ENCODE measurements around the gene BLNK. TPM values are rescaled to one million over a fixed set of nuclear protein-coding genes. Genes with fewer than 3 reads are reported as not detected.

The BLNK gene
- total and polyA plus RNA-seq, 2 of the 13 experiments (the other 11 are each of a cell fraction or from before 2014, with no cell fraction given) = not detected

- TF ChIP-seq ARID5B (CRISPR knock-in tag; IDR thresholded peaks at IDR 0.05) (0 out of 2 replicates have a peak, but pooled peaks have one; percentile 12), SMC3 (IDR thresholded peaks at IDR 0.05; ENCODE audit: low read length) (peak; percentile 59), RAD21 (CRISPR knock-in tag; IDR thresholded peaks at IDR 0.05) (peak; percentile 66; the same call in 1 of the 2 replicates), ZNF124 (CRISPR knock-in tag; IDR thresholded peaks at IDR 0.05) (no peak), GTF2F1 (IDR thresholded peaks at IDR 0.05; ENCODE audit: low read length) (no peak), STAG1 (CRISPR knock-in tag; IDR thresholded peaks at IDR 0.05) (peak; percentile 77), HMGXB4 (CRISPR knock-in tag; IDR thresholded peaks at IDR 0.05; ENCODE audit: borderline replicate concordance in 1 of 2, low read depth in 1 of 2) (peak in 1 of 2 experiments; percentile 30; a peak in 1 of 4 replicates), ZMAT5 (CRISPR knock-in tag; IDR thresholded peaks at IDR 0.05; ENCODE audit: borderline replicate concordance, low read depth) (no peak)
- TF ChIP-seq, protein P1, sequence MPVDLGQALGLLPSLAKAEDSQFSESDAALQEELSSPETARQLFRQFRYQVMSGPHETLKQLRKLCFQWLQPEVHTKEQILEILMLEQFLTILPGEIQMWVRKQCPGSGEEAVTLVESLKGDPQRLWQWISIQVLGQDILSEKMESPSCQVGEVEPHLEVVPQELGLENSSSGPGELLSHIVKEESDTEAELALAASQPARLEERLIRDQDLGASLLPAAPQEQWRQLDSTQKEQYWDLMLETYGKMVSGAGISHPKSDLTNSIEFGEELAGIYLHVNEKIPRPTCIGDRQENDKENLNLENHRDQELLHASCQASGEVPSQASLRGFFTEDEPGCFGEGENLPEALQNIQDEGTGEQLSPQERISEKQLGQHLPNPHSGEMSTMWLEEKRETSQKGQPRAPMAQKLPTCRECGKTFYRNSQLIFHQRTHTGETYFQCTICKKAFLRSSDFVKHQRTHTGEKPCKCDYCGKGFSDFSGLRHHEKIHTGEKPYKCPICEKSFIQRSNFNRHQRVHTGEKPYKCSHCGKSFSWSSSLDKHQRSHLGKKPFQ (CRISPR knock-in tag; IDR thresholded peaks at IDR 0.05; ENCODE audit: insufficient replicate concordance) = no peak
These were observed 21.9 kb upstream of the BLNK start (continued) for GRCh38 chr10:96292971-96293920.
